HG02798 (cell line): ENCODE data around the gene PMEPA1.

ENCODE experiments used
- ATAC-seq: cut with Tn5 transposase; IDR thresholded peaks from one replicate; pipeline ENCODE4 v1.9.1; 2021; ENCODE audit warnings: mild to moderate bottlenecking; ENCODE audit not compliant: unreplicated experiment, poor library complexity

The PMEPA1 gene

GRCh38 chr20:57616143-57616951, 93.5 kb downstream of the PMEPA1 start:
- ATAC-seq, result no peak

GRCh38 chr20:57615445-57615811, 94.4 kb downstream of the PMEPA1 start:
- ATAC-seq, result no peak

GRCh38 chr20:57614490-57615444, 95.0 kb downstream of the PMEPA1 start:
- no peak for ATAC-seq

- no peak for ATAC-seq
Observed at GRCh38 chr20:57613481-57613921, 96.3 kb downstream of the PMEPA1 start.

- ATAC-seq, result no peak
Observed at GRCh38 chr20:57612916-57613315, 96.9 kb downstream of the PMEPA1 start.

- ATAC-seq, result no peak
Observed at GRCh38 chr20:57612436-57612835, 97.4 kb downstream of the PMEPA1 start.

GRCh38 chr20:57611586-57612311, 98.1 kb downstream of the PMEPA1 start:
- ATAC-seq, result no peak

GRCh38 chr20:57610261-57610952, 99.4 kb downstream of the PMEPA1 start:
- no peak for ATAC-seq

- no peak for ATAC-seq
Observed at GRCh38 chr20:57609842-57610167, 100.0 kb downstream of the PMEPA1 start.

GRCh38 chr20:57609086-57609841, 100.6 kb downstream of the PMEPA1 start:
- ATAC-seq, result no peak

- ATAC-seq, result no peak
Observed at GRCh38 chr20:57608516-57608915, 101.3 kb downstream of the PMEPA1 start.

GRCh38 chr20:57605878-57606277, 103.9 kb downstream of the PMEPA1 start:
- no peak for ATAC-seq

- ATAC-seq, result no peak
Observed at GRCh38 chr20:57605045-57605444, 104.8 kb downstream of the PMEPA1 start.

- no peak for ATAC-seq
Observed at GRCh38 chr20:57603120-57603519, 106.7 kb downstream of the PMEPA1 start.

GRCh38 chr20:57601737-57602136, 108.1 kb downstream of the PMEPA1 start:
- no peak for ATAC-seq

- no peak for ATAC-seq
Observed at GRCh38 chr20:57601211-57601570, 108.6 kb downstream of the PMEPA1 start.

GRCh38 chr20:57600320-57601210, 109.2 kb downstream of the PMEPA1 start:
- ATAC-seq, result peak; percentile 42

GRCh38 chr20:57598491-57598890, 111.3 kb downstream of the PMEPA1 start:
- no peak for ATAC-seq
